Measurements from ENCODE around the gene COLEC12. TPM values are rescaled to one million over a fixed set of nuclear protein-coding genes. Genes with fewer than 3 reads are reported as not detected.

COLEC12 gene
- total RNA-seq, 1 experiment from 2014 or later, result not detected

- no peaks in the 10 kb centered on the region for H3K79me2 ChIP-seq (ENCODE audit: insufficient read depth, low read length)
- CTCF ChIA-PET, result no interaction called here
- POLR2A ChIA-PET, result no interaction called here
- H3K9me3 ChIP-seq (ENCODE audit: control insufficient read depth in 1 of 2, insufficient read depth in 1 of 2, low read depth in 1 of 2, low read length in 2 of 2), result no peaks in the 10 kb centered on the region
- H3K27me3 ChIP-seq (ENCODE audit: insufficient read depth, low read length), result peaks cover 3% of the 10 kb centered on the region; the same call in 1 of the 2 replicates
- DNase-seq (ENCODE audit: low read depth, low spot score) (no peak), ATAC-seq (no peak)
- no TSS peak for BruUV-seq (replicated peaks)
- RAD21 ChIA-PET (ENCODE audit: low non-redundant PET in 1 of 2, low total read pairs in 2 of 2, uncharacterized antibody in 2 of 2, unreplicated experiment in 2 of 2), result no interaction called here
- H3K36me3 ChIP-seq (ENCODE audit: control insufficient read depth in 1 of 2, insufficient read depth in 2 of 2, low read length in 2 of 2), result no peaks in the 10 kb centered on the region
- H3K9ac ChIP-seq (ENCODE audit: low read length), result no peak overlapping the region
- H3K27ac ChIP-seq (ENCODE audit: low read depth, low read length), result no peak overlapping the region
- TF ChIP-seq ELF1 (IDR thresholded peaks at IDR 0.05; ENCODE audit: borderline replicate concordance, low read depth), result no peak
- no peak for TF ChIP-seq CEBPB (IDR thresholded peaks at IDR 0.05; ENCODE audit: low read depth)
- no peak for TF ChIP-seq ZFX (IDR thresholded peaks at IDR 0.05)
- no peak for TF ChIP-seq MAX (IDR thresholded peaks at IDR 0.05)
- TF ChIP-seq POLR2AphosphoS5 (IDR thresholded peaks at IDR 0.05; ENCODE audit: low read depth, low read length), result no peak
- no peak for TF ChIP-seq SIN3A (IDR thresholded peaks at IDR 0.05; ENCODE audit: low read depth)
- no peak for TF ChIP-seq EZH2 (IDR thresholded peaks at IDR 0.05)
- H2AFZ ChIP-seq (ENCODE audit: low read depth, low read length, poor library complexity, severe bottlenecking), result no peak overlapping the region
- no peaks in the 10 kb centered on the region for H3K4me1 ChIP-seq (ENCODE audit: control insufficient read depth in 1 of 2, insufficient read depth in 2 of 2, low read length in 2 of 2)
- H3K4me3 ChIP-seq (replicated peaks in 1 of 2; ENCODE audit: low read depth in 1 of 2, low read length in 2 of 2), result no peak overlapping the region
- no peak overlapping the region for H3K4me2 ChIP-seq (ENCODE audit: low read length)
- H3K9me2 ChIP-seq (ENCODE audit: insufficient read depth), result no peaks in the 10 kb centered on the region
- intact Hi-C loops (cut with micrococcal nuclease), result no loop called here
- H4K20me1 ChIP-seq (ENCODE audit: insufficient read depth), result no peaks in the 10 kb centered on the region
Observed at GRCh38 chr18:549967-550366, 49.5 kb upstream of the COLEC12 start.

- Histone ChIP-seq H3K4me2 (ENCODE audit: low read length) (no peak overlapping the region), H4K20me1 (ENCODE audit: insufficient read depth) (no peaks in the 10 kb centered on the region), H3K27me3 (ENCODE audit: insufficient read depth, low read length) (0 out of 2 replicates have a peak, but pooled peaks cover 7% of the 10 kb centered on the region), H2AFZ (ENCODE audit: low read depth, low read length, poor library complexity, severe bottlenecking) (no peak overlapping the region), H3K79me2 (ENCODE audit: insufficient read depth, low read length) (no peaks in the 10 kb centered on the region), H3K4me1 (ENCODE audit: control insufficient read depth in 1 of 2, insufficient read depth in 2 of 2, low read length in 2 of 2) (no peaks in the 10 kb centered on the region), H3K4me3 (replicated peaks in 1 of 2; ENCODE audit: low read depth in 1 of 2, low read length in 2 of 2) (no peak overlapping the region), H3K9ac (ENCODE audit: low read length) (no peak overlapping the region), H3K36me3 (ENCODE audit: control insufficient read depth in 1 of 2, insufficient read depth in 2 of 2, low read length in 2 of 2) (no peaks in the 10 kb centered on the region), H3K9me3 (ENCODE audit: control insufficient read depth in 1 of 2, insufficient read depth in 1 of 2, low read depth in 1 of 2, low read length in 2 of 2) (no peaks in the 10 kb centered on the region), H3K27ac (ENCODE audit: low read depth, low read length) (no peak overlapping the region), H3K9me2 (ENCODE audit: insufficient read depth) (no peaks in the 10 kb centered on the region)
- ChIA-PET CTCF (no interaction called here), POLR2A (interaction anchor here (1.2 kb wide), 1 partner anchor 12 kb away, joined by 3 read pairs; no protein-coding TSS in a partner anchor), RAD21 (ENCODE audit: low non-redundant PET in 1 of 2, low total read pairs in 2 of 2, uncharacterized antibody in 2 of 2, unreplicated experiment in 2 of 2) (no interaction called here)
- ATAC-seq (no peak), DNase-seq (ENCODE audit: low read depth, low spot score) (no peak)
- intact Hi-C loops (cut with micrococcal nuclease), result no loop called here
- TF ChIP-seq RAD21 (IDR thresholded peaks at IDR 0.05; ENCODE audit: low read depth) (no peak), SRF (IDR thresholded peaks at IDR 0.05; ENCODE audit: low read depth) (no peak), ELF1 (IDR thresholded peaks at IDR 0.05; ENCODE audit: borderline replicate concordance, low read depth) (no peak), ATF3 (IDR thresholded peaks at IDR 0.05) (no peak), EGR1 (IDR thresholded peaks at IDR 0.05; ENCODE audit: low read depth) (no peak), CBX3 (IDR thresholded peaks at IDR 0.05; ENCODE audit: low read depth) (no peak), REST (IDR thresholded peaks at IDR 0.05; ENCODE audit: low read depth) (no peak), JUND (IDR thresholded peaks at IDR 0.05) (no peak)
- BruUV-seq (replicated peaks), result no TSS peak
Observed at GRCh38 chr18:543447-544078, 43.1 kb upstream of the COLEC12 start.

Data from HCT116 (cell line).